ENCODE measurements around the gene SLC39A1. TPM values are rescaled to one million over a fixed set of nuclear protein-coding genes. Genes with fewer than 3 reads are reported as not detected.

Gene SLC39A1
- total and polyA plus RNA-seq, 9 of the 15 experiments (the other 6 are each of a cell fraction or from before 2014, with no cell fraction given), result 9.9 to 81.1 (median 62.7) TPM

DNA sequence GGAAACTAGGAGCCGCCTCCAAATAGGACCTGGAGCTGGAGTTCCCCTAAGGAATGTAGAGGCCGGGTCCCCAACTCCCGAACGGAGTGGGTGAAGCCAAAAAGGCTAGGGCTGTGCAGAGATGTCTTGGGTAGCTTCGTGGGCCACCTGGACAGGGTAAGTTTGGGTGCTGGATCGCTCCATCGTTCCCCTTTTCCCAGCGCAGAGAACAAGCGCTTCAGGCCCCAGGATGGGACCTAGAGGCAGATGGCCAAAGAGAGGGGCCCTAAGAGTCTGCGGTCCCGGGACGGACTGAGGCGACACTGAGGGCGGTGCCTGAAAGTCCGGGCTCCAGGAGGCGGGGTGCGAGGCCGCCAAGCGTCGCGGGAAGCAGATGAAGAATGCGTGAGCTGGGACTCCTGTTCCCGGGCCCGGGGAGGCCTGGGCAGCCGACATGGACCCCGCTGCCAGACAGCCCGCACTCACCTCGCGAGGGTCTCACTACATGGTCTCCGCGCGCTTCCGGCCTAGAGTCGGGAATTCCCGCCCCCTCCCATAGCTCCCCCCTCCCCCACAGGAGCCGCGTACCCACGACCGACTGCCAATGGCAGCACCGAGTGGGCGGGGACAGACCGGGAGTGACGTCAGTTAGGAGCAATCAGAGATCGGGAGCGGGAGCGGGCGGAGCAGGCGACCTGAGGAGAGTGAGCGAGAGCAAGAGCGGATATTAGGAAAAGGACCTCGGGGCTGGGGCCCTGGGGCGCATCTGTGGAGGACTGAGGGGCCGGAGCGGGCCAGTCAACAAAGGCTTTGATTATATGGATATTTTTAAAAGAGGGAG lies at the start of gene SLC39A1 (continued):
- TF ChIP-seq, protein P1, sequence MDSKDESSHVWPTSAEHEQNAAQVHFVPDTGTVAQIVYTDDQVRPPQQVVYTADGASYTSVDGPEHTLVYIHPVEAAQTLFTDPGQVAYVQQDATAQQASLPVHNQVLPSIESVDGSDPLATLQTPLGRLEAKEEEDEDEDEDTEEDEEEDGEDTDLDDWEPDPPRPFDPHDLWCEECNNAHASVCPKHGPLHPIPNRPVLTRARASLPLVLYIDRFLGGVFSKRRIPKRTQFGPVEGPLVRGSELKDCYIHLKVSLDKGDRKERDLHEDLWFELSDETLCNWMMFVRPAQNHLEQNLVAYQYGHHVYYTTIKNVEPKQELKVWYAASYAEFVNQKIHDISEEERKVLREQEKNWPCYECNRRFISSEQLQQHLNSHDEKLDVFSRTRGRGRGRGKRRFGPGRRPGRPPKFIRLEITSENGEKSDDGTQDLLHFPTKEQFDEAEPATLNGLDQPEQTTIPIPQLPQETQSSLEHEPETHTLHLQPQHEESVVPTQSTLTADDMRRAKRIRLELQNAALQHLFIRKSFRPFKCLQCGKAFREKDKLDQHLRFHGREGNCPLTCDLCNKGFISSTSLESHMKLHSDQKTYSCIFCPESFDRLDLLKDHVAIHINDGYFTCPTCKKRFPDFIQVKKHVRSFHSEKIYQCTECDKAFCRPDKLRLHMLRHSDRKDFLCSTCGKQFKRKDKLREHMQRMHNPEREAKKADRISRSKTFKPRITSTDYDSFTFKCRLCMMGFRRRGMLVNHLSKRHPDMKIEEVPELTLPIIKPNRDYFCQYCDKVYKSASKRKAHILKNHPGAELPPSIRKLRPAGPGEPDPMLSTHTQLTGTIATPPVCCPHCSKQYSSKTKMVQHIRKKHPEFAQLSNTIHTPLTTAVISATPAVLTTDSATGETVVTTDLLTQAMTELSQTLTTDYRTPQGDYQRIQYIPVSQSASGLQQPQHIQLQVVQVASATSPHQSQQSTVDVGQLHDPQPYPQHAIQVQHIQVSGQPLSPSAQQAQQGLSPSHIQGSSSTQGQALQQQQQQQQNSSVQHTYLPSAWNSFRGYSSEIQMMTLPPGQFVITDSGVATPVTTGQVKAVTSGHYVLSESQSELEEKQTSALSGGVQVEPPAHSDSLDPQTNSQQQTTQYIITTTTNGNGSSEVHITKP (IDR thresholded peaks at IDR 0.05; ENCODE audit: partially characterized antibody), result peak; percentile 12
- TF ChIP-seq ZNF589 (CRISPR knock-in tag; IDR thresholded peaks at IDR 0.05; ENCODE audit: low read depth) (0 out of 2 replicates have a peak, but pooled peaks have one; percentile 51), ZNF780A (CRISPR knock-in tag; IDR thresholded peaks at IDR 0.05) (no peak), HDAC1 (IDR thresholded peaks at IDR 0.05) (peak in 1 of 2 experiments; percentile 14; a peak in 1 of 4 replicates), RBBP5 (IDR thresholded peaks at IDR 0.05; ENCODE audit: borderline replicate concordance, insufficient read depth, low read length, poor library complexity, severe bottlenecking) (peak; percentile 64), RB1 (IDR thresholded peaks at IDR 0.05; ENCODE audit: low read depth) (peak; percentile 57; the same call in 1 of the 2 replicates), HDAC2 (IDR thresholded peaks at IDR 0.05) (peak; percentile 40; the same call in 1 of the 2 replicates), SMAD1 (IDR thresholded peaks at IDR 0.05; ENCODE audit: low read depth, low read length, partially characterized antibody) (peak; percentile 27), KAT7 (CRISPR knock-in tag; IDR thresholded peaks at IDR 0.05; ENCODE audit: borderline replicate concordance) (no peak), IRF2 (CRISPR knock-in tag; IDR thresholded peaks at IDR 0.05) (no peak), NEUROD1 (IDR thresholded peaks at IDR 0.05; ENCODE audit: borderline replicate concordance, low read depth, low read length, partially characterized antibody) (peak; percentile 71), TRIM28 (IDR thresholded peaks at IDR 0.05) (no peak), E2F3 (CRISPR knock-in tag; IDR thresholded peaks at IDR 0.05) (peak; percentile 62; the same call in 1 of the 2 replicates), PHF8 (IDR thresholded peaks at IDR 0.05; ENCODE audit: borderline replicate concordance, low read length) (peak; percentile 84; the same call in 1 of the 2 replicates), MAZ (CRISPR knock-in tag; conservative IDR thresholded peaks at IDR 0.05 in 1 of 2, IDR thresholded peaks at IDR 0.05 in 1 of 2) (peak; percentile 63; a peak in 2 of 4 replicates), ATF7 (IDR thresholded peaks at IDR 0.05) (peak; percentile 90), ZNF41 (CRISPR knock-in tag; conservative IDR thresholded peaks at IDR 0.05) (0 out of 2 replicates have a peak, but pooled peaks have one; percentile 28), L3MBTL2 (IDR thresholded peaks at IDR 0.05) (peak; percentile 72)
- TF ChIP-seq, protein P2, sequence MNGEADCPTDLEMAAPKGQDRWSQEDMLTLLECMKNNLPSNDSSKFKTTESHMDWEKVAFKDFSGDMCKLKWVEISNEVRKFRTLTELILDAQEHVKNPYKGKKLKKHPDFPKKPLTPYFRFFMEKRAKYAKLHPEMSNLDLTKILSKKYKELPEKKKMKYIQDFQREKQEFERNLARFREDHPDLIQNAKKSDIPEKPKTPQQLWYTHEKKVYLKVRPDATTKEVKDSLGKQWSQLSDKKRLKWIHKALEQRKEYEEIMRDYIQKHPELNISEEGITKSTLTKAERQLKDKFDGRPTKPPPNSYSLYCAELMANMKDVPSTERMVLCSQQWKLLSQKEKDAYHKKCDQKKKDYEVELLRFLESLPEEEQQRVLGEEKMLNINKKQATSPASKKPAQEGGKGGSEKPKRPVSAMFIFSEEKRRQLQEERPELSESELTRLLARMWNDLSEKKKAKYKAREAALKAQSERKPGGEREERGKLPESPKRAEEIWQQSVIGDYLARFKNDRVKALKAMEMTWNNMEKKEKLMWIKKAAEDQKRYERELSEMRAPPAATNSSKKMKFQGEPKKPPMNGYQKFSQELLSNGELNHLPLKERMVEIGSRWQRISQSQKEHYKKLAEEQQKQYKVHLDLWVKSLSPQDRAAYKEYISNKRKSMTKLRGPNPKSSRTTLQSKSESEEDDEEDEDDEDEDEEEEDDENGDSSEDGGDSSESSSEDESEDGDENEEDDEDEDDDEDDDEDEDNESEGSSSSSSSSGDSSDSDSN (IDR thresholded peaks at IDR 0.05; ENCODE audit: borderline replicate concordance in 1 of 2, low read depth in 2 of 2, low read length in 2 of 2), result peak in 1 of 2 experiments; percentile 35; a peak in 1 of 4 replicates
- TF ChIP-seq, protein P3, sequence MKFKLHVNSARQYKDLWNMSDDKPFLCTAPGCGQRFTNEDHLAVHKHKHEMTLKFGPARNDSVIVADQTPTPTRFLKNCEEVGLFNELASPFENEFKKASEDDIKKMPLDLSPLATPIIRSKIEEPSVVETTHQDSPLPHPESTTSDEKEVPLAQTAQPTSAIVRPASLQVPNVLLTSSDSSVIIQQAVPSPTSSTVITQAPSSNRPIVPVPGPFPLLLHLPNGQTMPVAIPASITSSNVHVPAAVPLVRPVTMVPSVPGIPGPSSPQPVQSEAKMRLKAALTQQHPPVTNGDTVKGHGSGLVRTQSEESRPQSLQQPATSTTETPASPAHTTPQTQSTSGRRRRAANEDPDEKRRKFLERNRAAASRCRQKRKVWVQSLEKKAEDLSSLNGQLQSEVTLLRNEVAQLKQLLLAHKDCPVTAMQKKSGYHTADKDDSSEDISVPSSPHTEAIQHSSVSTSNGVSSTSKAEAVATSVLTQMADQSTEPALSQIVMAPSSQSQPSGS (CRISPR knock-in tag; IDR thresholded peaks at IDR 0.05), result no peak; the same call in 1 of the 2 replicates
